Cardiac muscle cell (in vitro differentiated cells and primary cell): ENCODE results near the gene INSIG2. TPM values are rescaled to one million over a fixed set of nuclear protein-coding genes. Genes with fewer than 3 reads are reported as not detected.

Experiments
- DNase-seq, 2 donors: peaks; one replicate each; pipeline versions ENCODE4 v3.0.0 to v3.0.0-alpha.2; 2010 to 2017; ENCODE audit warnings: low read depth in 1 of 2, low spot score in 1 of 2
- H3K27ac ChIP-seq: fragments of 200-600 bp; sonication (generic); 2 replicates; pipeline ENCODE4 v1.5.1; 2016
- H3K27me3 ChIP-seq: fragments of 200-600 bp; sonication (generic); 2 replicates; pipeline ENCODE4 v1.6.0; 2016; ENCODE audit warnings: control low read depth
- H3K36me3 ChIP-seq: fragments of 200-600 bp; sonication (generic); 2 replicates; pipeline ENCODE4 v1.5.1; 2016; ENCODE audit warnings: control low read depth
- H3K4me1 ChIP-seq: fragments of 200-600 bp; sonication (generic); 2 replicates; pipeline ENCODE4 v1.8.1; 2017; ENCODE audit warnings: low read depth, mild to moderate bottlenecking, mixed run types
- H3K4me3 ChIP-seq: fragments of 200-600 bp; sonication (generic); 2 replicates; pipeline ENCODE4 v1.5.1; 2016; ENCODE audit warnings: mild to moderate bottlenecking
- H3K9me3 ChIP-seq: fragments of 200-600 bp; sonication (generic); 2 replicates; pipeline ENCODE4 v1.5.1; 2017; ENCODE audit warnings: low read depth, mild to moderate bottlenecking, control low read depth
- polyA plus RNA-seq: library from polyadenylated mRNA; unstranded; fragments of >200 nt; fragmentation: Nextera tagmentation; extraction: Ambion mirVana; gene quantifications from 2 replicates; pipeline ENCODE4 v1.2.1, GENCODE V29; 2016
- total RNA-seq: library from RNA; depleted of rRNA; stranded (reverse); fragments of >200 nt; gene quantifications from 2 replicates; pipeline ENCODE4 v1.2.3, GENCODE V29; 2016
- TF ChIP-seq, protein P1 (sequence below): IDR thresholded peaks from 2 replicates; pipeline ENCODE4 v1.5.1; 2012; ENCODE audit warnings: low read depth, mild to moderate bottlenecking, low read length

The INSIG2 gene
- total and polyA plus RNA-seq, 2 experiments from 2014 or later: 12.4 to 62.2 TPM

DNA sequence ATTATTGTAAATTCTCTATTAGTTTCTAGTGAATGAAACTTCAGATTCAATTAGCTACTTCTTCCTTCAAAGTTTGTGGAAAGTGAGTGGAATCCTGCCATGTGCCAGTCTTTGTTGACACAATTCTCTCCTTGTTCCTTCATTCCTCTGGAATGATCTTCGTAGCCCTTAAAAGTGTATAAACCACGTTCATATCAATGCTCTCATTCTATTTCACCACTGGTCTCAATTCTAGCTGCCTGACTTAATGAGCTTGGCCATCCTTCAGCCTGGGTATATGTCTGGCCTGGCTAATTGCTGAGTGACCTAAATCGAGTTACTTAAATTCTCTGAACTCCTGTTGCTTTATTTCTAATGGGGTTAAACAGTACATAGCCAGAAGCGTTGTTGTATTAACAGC, 43.5 kb downstream of the INSIG2 start:
- no peaks in the 10 kb centered on the region for H3K9me3 ChIP-seq
- no peak overlapping the region for H3K4me3 ChIP-seq
- no peak for DNase-seq
- no peaks in the 10 kb centered on the region for H3K27me3 ChIP-seq
- H3K4me1 ChIP-seq: no peaks in the 10 kb centered on the region
- TF ChIP-seq, protein P1, sequence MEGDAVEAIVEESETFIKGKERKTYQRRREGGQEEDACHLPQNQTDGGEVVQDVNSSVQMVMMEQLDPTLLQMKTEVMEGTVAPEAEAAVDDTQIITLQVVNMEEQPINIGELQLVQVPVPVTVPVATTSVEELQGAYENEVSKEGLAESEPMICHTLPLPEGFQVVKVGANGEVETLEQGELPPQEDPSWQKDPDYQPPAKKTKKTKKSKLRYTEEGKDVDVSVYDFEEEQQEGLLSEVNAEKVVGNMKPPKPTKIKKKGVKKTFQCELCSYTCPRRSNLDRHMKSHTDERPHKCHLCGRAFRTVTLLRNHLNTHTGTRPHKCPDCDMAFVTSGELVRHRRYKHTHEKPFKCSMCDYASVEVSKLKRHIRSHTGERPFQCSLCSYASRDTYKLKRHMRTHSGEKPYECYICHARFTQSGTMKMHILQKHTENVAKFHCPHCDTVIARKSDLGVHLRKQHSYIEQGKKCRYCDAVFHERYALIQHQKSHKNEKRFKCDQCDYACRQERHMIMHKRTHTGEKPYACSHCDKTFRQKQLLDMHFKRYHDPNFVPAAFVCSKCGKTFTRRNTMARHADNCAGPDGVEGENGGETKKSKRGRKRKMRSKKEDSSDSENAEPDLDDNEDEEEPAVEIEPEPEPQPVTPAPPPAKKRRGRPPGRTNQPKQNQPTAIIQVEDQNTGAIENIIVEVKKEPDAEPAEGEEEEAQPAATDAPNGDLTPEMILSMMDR: no peak
- no peaks in the 10 kb centered on the region for H3K36me3 ChIP-seq
- no peak overlapping the region for H3K27ac ChIP-seq

- no peak for DNase-seq
- TF ChIP-seq, protein P1: no peak
- Histone ChIP-seq H3K9me3 (no peaks in the 10 kb centered on the region), H3K27ac (no peak overlapping the region), H3K4me3 (no peak overlapping the region), H3K27me3 (no peaks in the 10 kb centered on the region), H3K4me1 (no peaks in the 10 kb centered on the region), H3K36me3 (no peaks in the 10 kb centered on the region)
Measured at GRCh38 chr2:118133916-118134315, 45.6 kb downstream of the INSIG2 start.

GRCh38 chr2:118134650-118135049, 46.4 kb downstream of the INSIG2 start:
- TF ChIP-seq, protein P1: no peak
- DNase-seq: no peak
- Histone ChIP-seq H3K9me3 (no peaks in the 10 kb centered on the region), H3K4me3 (no peak overlapping the region), H3K4me1 (no peaks in the 10 kb centered on the region), H3K36me3 (no peaks in the 10 kb centered on the region), H3K27ac (no peak overlapping the region), H3K27me3 (no peaks in the 10 kb centered on the region)

DNA sequence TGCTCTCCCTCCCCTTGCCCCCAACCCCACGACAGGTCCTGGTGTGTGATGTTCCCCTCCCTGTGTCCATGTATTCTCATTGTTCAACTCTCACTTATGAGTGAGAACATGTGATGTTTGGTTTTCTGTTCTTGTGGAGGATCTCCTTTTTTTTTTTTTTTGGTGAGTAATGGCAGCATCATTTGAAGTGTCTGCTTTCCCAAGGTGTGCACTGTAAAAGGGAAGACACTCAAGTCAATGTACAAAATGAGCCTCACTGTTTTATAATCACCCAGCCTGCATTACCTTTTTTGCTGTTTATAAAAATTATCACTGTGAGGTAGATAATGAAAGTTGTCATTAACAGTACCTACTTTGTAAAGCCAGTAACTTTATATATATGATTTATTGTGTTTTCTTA, 56.9 kb downstream of the INSIG2 start:
- TF ChIP-seq, protein P1: no peak
- no peak overlapping the region for H3K4me3 ChIP-seq
- no peak overlapping the region for H3K27ac ChIP-seq
- H3K36me3 ChIP-seq: no peaks in the 10 kb centered on the region
- DNase-seq: no peak
- H3K9me3 ChIP-seq: no peaks in the 10 kb centered on the region
- no peaks in the 10 kb centered on the region for H3K27me3 ChIP-seq
- no peaks in the 10 kb centered on the region for H3K4me1 ChIP-seq

DNA sequence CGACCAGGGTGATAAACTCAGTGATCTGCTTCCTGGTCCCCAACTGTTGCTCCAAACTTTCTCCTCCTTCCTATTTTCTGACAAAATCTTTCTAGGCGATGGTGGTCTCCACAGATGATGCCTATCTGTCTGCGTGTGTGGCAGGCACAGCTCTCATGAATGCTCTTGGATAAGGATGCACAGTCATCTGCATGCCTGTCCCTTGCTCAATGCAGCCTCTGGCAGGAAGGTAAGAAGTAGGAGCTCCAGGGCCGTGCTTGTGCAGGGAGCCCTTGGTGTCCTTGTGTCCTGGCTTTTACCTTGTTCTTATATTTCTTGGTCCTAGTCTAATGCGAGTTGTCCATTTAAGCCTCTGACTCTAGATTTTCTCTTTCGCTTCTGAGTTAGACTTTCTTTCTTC, 57.5 kb downstream of the INSIG2 start:
- H3K9me3 ChIP-seq: no peaks in the 10 kb centered on the region
- no peak overlapping the region for H3K27ac ChIP-seq
- TF ChIP-seq, protein P1: no peak
- H3K4me3 ChIP-seq: no peak overlapping the region
- no peaks in the 10 kb centered on the region for H3K27me3 ChIP-seq
- no peaks in the 10 kb centered on the region for H3K4me1 ChIP-seq
- no peaks in the 10 kb centered on the region for H3K36me3 ChIP-seq
- no peak for DNase-seq
